ENCODE results near the gene SRPK3. TPM values are rescaled to one million over a fixed set of nuclear protein-coding genes. Genes with fewer than 3 reads are reported as not detected.
"Not testable (repeated sequence)": the region's sequence is repeated elsewhere in the genome, so short reads cannot be mapped to it uniquely, and the experiment has no call there.

SRPK3 gene, protein sequence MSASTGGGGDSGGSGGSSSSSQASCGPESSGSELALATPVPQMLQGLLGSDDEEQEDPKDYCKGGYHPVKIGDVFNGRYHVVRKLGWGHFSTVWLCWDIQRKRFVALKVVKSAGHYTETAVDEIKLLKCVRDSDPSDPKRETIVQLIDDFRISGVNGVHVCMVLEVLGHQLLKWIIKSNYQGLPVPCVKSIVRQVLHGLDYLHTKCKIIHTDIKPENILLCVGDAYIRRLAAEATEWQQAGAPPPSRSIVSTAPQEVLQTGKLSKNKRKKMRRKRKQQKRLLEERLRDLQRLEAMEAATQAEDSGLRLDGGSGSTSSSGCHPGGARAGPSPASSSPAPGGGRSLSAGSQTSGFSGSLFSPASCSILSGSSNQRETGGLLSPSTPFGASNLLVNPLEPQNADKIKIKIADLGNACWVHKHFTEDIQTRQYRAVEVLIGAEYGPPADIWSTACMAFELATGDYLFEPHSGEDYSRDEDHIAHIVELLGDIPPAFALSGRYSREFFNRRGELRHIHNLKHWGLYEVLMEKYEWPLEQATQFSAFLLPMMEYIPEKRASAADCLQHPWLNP
- total RNA-seq (ENCODE audit: insufficient read depth, low replicate concordance): not detected

DNA sequence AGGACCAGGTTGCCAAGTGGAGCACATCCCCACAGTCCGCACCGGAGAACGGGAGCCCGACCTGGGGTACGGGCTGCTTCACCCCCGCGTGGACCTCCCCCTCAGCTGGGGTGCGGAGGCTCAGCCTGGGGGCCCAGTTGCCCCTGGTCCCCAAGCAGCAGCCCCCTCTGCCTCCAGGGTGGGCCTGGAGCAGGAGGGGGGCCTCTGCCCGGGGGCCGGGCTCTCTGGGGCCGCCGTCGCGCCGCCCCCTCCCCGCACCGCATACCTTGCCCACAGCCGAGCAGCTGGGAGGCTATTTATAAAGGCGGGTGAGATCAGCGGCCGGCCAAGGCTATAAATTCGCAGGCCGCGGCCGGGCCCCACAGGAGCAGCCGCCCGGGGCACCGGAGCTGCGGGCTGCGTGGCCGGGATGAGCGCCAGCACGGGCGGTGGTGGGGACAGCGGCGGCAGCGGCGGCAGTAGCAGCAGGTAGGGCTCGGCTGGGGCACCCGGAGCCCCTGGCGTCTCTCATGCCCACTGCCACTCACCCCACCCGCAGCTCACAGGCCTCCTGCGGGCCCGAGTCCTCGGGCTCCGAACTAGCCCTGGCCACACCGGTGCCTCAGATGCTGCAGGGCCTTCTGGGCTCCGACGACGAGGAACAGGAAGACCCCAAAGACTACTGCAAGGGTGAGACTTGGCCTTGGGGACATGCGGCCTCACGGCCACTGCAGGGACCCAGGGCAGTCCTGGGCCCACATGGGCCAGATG is at the start of gene SRPK3:
SRPK3 (plus strand) TSS at position 364 of the 750 bp plus-strand sequence; CDS start at position 410, 46 bp downstream.
- peak; percentile 40 for DNase-seq (ENCODE audit: low spot score)

DNA sequence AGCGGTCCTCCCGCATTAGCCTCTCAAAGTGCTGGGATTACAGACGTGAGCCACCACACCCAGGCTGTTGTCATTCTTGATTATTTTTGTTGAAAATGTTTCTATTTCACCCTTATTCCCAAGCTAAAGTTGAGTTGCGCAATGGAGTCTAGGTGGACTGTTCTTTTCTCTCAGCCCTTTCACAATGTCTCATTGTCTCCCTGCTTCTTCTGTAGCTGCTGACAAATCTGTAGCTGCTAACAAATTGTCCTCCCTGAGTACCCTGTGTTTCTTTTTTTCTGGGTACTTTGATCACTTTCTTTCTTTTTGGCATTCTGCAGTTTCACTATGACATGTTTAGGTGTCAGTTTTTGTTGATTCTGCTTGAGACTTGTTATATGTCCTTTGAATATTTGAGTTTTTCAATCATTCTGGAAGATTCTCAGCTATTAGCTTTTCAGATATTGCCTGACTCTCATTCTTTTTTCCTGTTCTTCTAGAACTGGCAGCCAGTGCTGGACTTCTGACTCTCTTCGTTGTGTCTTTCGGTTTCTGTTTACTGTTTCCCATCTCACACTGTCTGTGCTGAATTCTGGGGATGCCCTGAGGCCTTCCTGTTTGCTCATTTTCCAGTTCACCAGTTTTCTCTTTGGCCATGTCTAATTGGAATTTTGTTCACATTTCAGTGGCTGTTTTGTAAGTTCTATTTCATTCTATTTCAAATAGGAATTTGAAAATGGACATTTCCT is 49.6 kb upstream of the SRPK3 start:
- no peak for DNase-seq (ENCODE audit: low spot score)

DNA sequence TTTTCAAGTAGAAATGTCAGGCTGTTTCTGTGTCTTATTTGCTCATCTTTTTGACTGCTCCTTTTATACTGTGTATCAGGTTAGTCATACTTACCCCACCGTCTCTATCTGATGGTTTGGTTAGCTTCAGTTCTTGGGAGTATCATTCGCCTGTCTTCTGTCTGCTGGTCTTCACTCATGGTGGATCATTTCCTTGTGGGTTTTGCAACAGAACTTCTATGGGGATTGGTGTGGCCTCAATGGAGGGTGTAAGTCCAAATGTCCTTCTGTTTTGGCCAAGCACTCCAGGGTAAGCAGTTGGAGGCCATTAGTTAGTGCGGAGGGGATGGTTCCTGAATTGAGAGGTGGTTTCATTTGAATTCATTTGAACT is 49.0 kb upstream of the SRPK3 start:
- DNase-seq (ENCODE audit: low spot score): no peak

DNA sequence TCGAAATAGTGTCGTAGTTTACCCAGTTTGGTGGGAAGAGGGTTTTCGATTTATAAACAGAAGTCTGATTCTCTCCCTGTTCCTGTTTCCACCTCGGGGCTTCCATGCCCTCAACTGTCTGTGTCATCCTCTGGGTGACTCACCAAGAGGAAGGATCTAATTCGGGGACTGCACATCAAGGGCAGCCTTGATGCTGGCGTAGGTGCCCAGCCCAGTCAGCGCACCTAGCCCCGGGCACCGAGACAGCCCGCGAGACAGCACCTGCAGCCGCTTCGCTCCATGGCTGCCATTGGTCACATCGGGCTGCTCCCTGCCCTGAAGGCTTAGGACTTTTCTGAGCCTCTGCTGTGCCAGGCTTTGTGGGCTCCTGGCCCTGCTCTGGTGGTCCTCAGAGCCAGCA is 48.4 kb upstream of the SRPK3 start:
- DNase-seq (ENCODE audit: low spot score): no peak

DNA sequence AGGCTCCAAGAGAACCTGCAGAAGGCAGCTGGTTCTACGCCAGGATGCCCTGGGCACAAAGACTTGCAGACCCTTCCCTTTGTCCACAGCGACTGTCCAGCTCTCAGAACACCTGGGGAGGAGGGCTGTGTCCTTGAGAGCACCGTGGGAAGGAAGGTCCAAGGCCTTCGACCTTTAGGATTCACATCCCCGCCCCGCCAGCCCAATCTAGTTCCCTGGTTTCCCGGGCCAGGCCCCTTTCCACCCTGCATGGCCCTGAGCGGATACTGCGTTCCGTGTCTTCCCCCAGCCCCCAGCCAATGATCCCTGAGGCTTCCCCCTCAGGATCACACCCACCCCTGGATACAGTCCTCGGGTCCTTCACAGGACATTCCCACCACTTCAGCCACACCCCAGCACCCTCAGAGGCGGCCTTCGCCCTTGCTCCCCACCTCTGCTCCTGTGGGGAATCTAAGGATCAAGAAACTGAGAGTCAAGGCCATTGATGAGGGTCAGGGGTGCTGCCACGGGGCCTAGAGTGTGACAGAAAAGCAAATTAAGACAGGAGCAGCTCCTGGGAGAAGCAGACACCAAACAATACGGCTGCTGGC is 47.1 kb upstream of the SRPK3 start:
- DNase-seq (ENCODE audit: low spot score): no peak

DNA sequence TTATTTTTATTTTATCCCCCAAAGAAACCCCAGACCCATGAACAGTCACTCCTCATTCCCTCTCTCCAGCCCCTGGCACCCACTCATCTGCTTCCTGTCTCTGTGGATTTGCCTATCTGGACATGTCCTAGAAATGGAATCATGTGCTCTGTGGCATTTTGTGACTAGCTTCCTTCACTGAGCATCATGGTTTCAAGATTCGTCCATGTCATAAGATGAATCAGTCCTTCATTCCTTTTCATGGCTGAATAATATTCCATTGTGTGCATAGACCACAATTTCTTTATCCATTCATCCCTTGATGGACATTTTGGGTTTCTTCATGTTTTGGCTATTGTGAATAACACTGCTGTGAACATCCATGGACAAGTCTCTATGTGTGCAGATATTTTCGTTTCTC is 46.0 kb upstream of the SRPK3 start:
- no peak for DNase-seq (ENCODE audit: low spot score)

DNA sequence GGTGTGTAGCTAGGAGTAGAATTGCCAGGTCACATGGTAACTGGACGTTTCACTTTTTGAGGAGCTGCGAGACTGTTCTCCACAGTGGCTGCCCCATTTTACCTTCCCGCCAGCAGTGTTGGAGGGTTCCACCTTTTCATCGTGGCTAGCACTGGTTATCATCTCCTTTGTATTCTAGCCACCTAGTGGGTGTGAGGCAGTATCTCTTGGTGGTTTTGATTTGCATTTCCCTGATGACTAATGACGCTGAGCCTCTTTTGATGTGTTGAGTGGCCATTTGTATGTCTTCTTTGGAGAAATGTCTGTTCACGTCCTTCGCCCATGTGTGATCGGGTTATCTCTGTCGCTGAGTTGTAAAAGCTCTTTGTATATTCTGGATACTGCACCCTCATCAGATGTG is 45.6 kb upstream of the SRPK3 start:
- no peak for DNase-seq (ENCODE audit: low spot score)

DNA sequence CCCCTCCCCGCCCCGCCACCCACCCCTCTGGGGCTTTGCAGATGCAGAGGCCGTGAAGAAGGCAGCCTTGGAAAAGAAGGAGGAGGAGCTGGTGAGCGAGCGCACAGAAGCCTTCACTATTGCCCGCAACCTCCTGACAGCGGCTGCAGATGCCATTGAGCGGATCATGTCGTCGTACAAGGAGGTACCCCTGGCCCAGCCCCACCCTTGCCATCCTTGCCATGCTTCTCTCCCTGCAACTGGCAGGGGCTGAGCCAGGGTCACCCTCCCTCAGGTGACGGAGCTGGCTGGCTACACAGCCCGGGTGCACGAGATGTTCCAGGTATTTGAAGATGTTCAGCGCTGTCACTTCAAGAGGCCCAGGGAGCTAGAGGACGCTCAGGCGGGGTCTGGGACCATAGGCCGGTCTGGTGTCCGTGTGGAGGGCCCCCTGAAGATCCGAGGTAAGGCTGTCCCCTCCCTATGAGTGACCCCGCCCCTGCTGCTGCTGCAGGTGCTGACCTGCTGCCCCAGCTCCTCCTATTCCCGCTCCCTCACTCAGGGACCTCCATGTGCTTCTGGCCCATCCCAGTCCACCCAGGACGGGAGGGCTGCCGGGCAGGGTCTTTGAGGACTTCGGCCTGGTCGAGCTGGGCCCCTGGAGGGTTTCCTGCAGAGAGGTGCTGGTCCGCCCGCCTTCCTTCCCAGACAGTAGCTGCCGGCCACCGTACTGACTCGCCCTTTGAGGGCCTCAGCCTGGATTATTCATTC is 44.6 kb upstream of the SRPK3 start:
- DNase-seq (ENCODE audit: low spot score): no peak

DNA sequence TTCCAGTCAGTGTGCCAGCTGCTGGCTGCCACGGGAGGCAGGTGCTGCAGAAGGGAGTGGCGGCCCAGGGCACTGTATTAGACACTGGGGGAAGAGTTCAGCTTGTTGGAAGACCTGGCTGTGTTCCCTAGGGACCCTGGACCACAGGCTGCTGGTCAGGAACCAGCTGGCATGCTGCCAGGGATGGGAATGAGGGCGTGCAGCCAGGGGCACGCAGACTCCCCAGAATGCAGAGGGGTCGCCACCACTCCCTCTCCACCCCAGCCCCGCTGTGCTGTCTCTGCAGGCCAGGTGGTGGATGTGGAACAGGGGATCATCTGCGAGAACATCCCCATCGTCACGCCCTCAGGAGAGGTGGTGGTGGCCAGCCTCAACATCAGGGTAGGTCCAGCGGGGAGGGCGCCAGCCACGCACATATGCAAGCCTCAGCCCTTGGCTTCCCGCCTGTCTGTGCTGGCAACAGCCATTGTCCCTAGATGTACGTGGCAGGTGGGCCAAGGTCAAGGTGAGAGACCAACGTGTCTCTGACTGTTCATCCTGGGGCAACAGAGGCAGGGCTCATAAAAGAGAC is 43.9 kb upstream of the SRPK3 start:
- DNase-seq (ENCODE audit: low spot score): no peak

DNA sequence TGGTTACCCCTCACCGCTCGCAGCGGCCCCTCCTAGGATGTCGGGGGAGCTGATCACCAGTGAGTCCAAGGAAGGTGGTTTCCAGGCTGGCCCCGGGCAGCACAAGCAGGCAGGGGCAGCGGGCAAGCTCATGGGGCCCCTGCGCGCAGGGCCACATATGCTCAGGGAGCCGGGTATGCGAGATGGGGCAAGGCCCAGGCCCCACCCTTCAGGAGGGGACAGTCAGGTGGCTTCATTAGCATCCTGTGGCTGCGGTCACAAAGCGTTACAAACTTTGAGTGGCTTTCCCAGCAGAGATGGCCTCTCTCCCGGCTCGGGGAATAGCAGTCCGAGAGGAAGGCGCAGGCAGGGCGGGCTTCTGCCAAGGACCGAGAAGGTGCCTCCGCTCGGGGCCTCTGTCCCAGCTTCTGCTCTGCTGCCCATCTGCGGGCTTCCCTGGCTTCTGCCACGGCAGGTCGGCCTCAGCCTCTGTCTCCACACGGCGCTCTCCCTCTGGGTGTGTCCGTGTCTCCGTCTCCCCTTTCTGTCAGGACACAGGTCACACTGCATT is 42.7 kb upstream of the SRPK3 start:
- no peak for DNase-seq (ENCODE audit: low spot score)

DNA sequence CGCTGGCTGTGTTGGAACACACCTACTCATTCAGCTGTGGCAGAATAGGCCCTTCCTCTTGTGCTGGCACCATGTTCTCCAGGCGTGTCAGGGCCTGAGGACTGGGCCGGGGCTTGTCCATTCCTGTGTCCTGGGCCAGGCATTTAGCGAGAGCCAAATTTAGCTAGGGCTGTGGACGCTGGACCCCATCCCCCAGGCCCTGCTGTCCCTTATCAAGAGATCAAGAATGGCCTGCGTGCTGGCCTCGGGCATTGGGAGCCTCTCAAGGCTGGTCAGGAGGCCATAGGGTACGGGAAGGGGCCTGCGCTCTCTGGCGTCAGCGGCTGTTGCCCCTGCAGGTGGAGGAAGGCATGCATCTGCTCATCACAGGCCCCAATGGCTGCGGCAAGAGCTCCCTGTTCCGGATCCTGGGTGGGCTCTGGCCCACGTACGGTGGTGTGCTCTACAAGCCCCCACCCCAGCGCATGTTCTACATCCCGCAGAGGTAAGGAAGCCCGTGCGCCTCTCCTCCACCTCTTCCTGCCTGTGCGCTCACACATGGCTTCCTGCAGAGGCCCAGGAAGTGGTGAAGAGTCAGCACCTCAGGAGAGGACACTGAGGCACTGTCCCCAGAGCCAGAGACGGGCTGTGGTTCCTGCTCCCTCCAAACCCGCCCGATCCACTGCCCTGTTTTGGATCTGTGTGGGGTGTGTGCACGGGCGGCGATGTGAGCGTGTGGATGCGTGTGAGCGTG is 40.9 kb upstream of the SRPK3 start:
- DNase-seq (ENCODE audit: low spot score): no peak

DNA sequence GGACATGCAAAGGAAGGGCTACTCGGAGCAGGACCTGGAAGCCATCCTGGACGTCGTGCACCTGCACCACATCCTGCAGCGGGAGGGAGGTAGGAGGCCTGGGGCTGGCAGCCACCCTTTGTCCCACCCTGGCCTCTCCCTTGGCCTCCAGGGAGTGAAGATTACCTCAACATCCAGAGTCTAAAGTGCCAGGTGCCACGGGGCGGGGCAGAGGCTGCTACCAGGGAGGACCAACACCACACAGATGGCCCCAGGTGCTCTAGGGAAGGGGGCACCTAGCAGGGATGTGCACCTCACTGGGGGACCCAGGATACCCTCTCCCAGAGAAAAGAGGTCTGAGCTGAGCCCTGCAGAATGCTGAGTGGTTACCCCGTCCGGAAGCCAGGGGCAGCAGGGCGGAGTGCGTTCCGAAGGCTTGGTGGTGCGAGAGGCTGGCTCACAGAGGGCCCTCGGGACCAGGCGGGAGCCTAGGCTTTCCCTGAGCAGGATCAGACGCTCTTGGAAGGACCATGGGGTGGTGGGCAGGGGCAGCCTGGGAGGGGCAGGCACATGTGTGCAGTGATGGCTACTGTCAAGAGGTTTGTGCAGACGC is 40.1 kb upstream of the SRPK3 start:
- DNase-seq (ENCODE audit: low spot score): no peak

DNA sequence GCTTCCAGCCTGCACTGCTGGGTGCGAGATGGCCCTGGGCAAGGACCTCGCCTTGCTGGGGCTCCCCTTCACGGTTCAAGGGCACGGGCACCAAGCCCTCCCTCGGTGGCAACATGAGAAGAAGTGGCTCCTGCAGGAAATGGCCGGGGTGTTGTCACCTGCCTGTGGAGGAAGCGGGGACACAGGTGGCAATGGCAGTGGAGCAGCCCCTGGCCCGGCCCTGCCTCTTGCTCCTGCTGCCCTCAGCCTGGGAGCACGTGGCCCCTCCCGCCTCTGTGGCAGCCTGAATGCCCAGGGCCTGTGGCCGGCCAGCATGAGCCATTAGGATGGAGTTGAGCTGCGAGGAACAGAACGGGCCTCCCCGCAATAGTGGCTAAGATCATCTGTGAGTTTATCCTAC is 39.4 kb upstream of the SRPK3 start:
- no peak for DNase-seq (ENCODE audit: low spot score)

DNA sequence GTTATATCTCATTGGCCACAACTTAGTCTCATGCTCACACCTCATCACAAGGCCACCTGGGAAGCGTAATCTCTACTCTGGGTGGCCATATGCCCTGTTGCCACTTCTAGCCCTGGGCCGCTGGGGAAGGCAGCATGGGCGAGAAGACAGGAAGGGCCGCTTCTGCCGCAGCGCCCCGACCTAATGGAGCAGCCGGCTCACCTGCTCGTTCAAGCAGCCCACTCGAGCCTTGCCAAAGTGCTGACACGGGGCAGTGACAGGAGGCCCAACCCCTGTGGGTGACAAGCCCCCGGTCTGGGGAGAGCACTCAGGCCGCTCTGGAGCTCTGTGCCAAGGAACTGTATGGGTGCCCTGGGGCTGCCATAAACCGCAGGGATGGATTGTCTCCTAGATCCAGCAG is 38.7 kb upstream of the SRPK3 start:
- DNase-seq (ENCODE audit: low spot score): not testable (repeated sequence)

DNA sequence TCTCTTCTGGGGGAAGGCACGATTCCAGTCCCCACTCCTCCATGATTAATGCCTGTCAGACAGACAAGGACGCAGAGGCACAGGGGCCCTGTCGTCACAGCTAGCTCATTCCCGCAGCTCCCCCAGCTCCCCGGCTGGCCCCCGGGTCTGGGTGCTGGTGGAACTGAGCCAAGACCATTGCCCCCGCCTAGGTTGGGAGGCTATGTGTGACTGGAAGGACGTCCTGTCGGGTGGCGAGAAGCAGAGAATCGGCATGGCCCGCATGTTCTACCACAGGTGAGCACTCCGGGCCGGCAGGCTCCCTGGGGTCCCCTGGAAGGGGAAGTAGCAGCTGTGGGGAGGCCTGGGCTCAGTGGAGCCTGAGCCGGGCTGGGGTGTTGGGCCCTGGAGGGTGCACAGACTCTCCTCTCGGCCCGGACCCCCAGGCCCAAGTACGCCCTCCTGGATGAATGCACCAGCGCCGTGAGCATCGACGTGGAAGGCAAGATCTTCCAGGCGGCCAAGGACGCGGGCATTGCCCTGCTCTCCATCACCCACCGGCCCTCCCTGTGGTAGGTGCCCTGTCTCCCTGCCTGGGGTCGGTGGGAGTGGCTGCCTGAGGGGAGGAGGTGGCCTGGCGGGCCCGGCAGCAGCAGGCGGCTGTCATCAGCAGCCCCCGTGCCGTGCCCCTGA is 37.9 kb upstream of the SRPK3 start:
- DNase-seq (ENCODE audit: low spot score): not testable (repeated sequence)

DNA sequence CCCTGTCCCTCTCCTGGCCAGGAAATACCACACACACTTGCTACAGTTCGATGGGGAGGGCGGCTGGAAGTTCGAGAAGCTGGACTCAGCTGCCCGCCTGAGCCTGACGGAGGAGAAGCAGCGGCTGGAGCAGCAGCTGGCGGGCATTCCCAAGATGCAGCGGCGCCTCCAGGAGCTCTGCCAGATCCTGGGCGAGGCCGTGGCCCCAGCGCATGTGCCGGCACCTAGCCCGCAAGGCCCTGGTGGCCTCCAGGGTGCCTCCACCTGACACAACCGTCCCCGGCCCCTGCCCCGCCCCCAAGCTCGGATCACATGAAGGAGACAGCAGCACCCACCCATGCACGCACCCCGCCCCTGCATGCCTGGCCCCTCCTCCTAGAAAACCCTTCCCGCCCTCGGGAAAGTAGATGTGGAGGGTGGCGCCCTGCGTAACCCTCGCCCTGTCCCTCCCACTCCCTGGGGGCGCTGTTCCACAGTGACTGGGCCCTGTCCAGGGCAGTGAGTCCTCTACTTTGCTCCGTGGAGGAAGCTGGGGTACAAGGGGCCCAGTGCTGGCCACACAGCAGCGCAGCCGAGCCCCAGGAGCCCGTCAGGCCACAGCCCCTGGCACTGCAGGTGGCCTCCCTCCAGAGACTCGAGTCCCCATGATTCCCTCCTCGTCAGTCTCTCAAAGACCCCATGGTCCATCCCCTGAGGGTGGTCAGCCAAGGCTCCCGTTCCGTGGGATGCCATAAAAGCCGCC is 37.2 kb upstream of the SRPK3 start:
- DNase-seq (ENCODE audit: low spot score): peak; percentile 80

DNA sequence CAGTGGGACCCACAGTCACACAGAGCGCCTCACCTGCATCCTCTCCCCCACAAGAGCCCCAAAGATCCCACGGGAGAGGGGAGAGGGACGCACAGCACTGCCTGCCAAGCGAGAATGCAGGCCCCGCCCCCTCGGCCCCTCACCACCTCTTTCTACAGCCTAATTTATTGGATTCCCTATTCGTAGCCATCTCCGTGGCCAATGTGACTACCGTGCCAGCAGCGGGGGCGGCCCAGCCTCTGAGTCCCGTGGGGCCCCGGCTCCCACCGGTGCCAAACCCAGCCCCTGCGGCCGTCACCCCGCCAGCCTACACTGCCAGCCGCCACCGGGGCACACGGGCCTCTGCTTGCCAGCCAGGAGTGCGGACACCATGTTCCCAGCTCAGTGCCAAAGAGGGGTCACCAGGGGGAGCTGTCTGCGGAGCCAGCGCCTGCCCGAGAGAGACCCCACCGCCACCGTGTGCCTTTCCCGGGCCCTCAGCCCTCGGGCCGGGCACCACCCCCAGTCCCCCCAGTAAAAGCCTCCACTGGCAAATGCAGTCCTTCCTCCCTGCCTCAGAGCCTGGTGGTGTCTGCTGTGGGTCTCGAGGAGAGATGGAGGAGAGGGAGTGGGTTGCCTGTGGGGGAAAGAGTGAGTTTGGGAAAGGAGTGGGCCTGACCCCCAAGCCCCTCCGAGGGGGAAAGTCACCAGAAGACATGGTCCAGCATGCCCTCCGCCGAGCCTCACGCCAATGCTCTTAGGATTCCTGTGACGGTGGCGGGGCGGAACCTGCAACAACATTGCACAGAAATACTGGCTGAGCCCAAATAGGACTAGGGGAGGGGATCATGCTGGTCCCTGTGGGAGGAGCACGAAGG is 36.4 kb upstream of the SRPK3 start:
- DNase-seq (ENCODE audit: low spot score): peak; percentile 15
